ENCODE data around the gene ZNF37A. TPM values are rescaled to one million over a fixed set of nuclear protein-coding genes. Genes with fewer than 3 reads are reported as not detected.
"Not testable (repeated sequence)": the region's sequence is repeated elsewhere in the genome, so short reads cannot be mapped to it uniquely, and the experiment has no call there.

The ZNF37A gene
- total RNA-seq, 4 donors from 2014 or later: 20.3 to 27.6 (median 24.7) TPM

GRCh38 chr10:38070501-38070900, 23.6 kb upstream of the ZNF37A start:
- Histone ChIP-seq H3K27me3 (no peaks in the 10 kb centered on the region), H3K36me3 (no peaks in the 10 kb centered on the region), H3K4me3 (no peak overlapping the region), H3K4me1 (no peaks in the 10 kb centered on the region), H3K27ac (no peak overlapping the region), H3K9me3 (peaks cover 0 to 18% (median 0%) of the 10 kb centered on the region in 4 donors)
- DNase-seq (ENCODE audit: low spot score in 2 of 2): no peak
- TF ChIP-seq CTCF (IDR thresholded peaks at IDR 0.05): no peak
- TF ChIP-seq EP300 (IDR thresholded peaks at IDR 0.05): no peak
- no peak for TF ChIP-seq POLR2A (IDR thresholded peaks at IDR 0.05)
- 83 to 84% methylated on average over 8 of the region's 8 CpGs for WGBS, 2 donors

GRCh38 chr10:38072552-38072951, 21.6 kb upstream of the ZNF37A start:
- Histone ChIP-seq H3K36me3 (no peaks in the 10 kb centered on the region), H3K27me3 (no peaks in the 10 kb centered on the region), H3K27ac (no peak overlapping the region), H3K9me3 (peaks cover 0 to 14% (median 0%) of the 10 kb centered on the region in 4 donors), H3K4me3 (no peak overlapping the region), H3K4me1 (no peaks in the 10 kb centered on the region)
- TF ChIP-seq CTCF (IDR thresholded peaks at IDR 0.05) (no peak), EP300 (IDR thresholded peaks at IDR 0.05) (no peak), POLR2A (IDR thresholded peaks at IDR 0.05) (no peak)
- no peak for DNase-seq (ENCODE audit: low spot score in 2 of 2)

- H3K27me3 ChIP-seq: no peaks in the 10 kb centered on the region
- H3K27ac ChIP-seq: no peak overlapping the region
- 78 to 81% methylated on average over 2 of the region's 2 CpGs for WGBS, 2 donors
- no peaks in the 10 kb centered on the region for H3K36me3 ChIP-seq
- no peak overlapping the region for H3K4me3 ChIP-seq
- H3K9me3 ChIP-seq: peaks cover 0 to 10% (median 0%) of the 10 kb centered on the region in 4 donors
- no peak for TF ChIP-seq EP300 (IDR thresholded peaks at IDR 0.05)
- TF ChIP-seq CTCF (IDR thresholded peaks at IDR 0.05): no peak
- TF ChIP-seq POLR2A (IDR thresholded peaks at IDR 0.05): no peak
- no peak for DNase-seq (ENCODE audit: low spot score in 2 of 2)
- no peaks in the 10 kb centered on the region for H3K4me1 ChIP-seq
These were observed 17.4 kb upstream of the ZNF37A start for GRCh38 chr10:38076687-38077086.

- H3K9me3 ChIP-seq; DNase-seq (ENCODE audit: low spot score in 2 of 2); H3K27me3 ChIP-seq: not testable (repeated sequence)
- H3K36me3 ChIP-seq: peaks cover 4 to 30% (median 9%) of the 10 kb centered on the region in 3 donors
- 77 to 85% methylated on average over 15 of the region's 15 CpGs for WGBS, 2 donors
- H3K4me1 ChIP-seq: peaks cover 0 to 19% (median 6%) of the 10 kb centered on the region in 4 donors
- peak overlapping the region in 1 of 4 donors; percentile 88 for H3K27ac ChIP-seq
- H3K4me3 ChIP-seq: peak overlapping the region in 2 of 4 donors; percentile 77 to 91
These were observed 819 bp upstream of the ZNF37A start for GRCh38 chr10:38093318-38093717.

- no peak for DNase-seq (ENCODE audit: low spot score in 2 of 2)
- H3K4me1 ChIP-seq: peaks cover 0 to 19% (median 6%) of the 10 kb centered on the region in 4 donors
- TF ChIP-seq POLR2A (IDR thresholded peaks at IDR 0.05) (peak in 1 of 2 donors; percentile 54), EP300 (IDR thresholded peaks at IDR 0.05) (no peak), CTCF (IDR thresholded peaks at IDR 0.05) (no peak)
- no peaks in the 10 kb centered on the region for H3K27me3 ChIP-seq
- peaks cover 0 to 8% (median 0%) of the 10 kb centered on the region in 4 donors for H3K9me3 ChIP-seq
- H3K4me3 ChIP-seq: peak overlapping the region; percentile 43 to 91 (median 74)
- 13% methylated on average over 16 of the region's 16 CpGs for WGBS, 2 donors
- peaks cover 4 to 35% (median 9%) of the 10 kb centered on the region in 3 donors for H3K36me3 ChIP-seq
- peak overlapping the region in 3 of 4 donors; percentile 86 to 91 (median 88) for H3K27ac ChIP-seq
These were observed 350 bp upstream of the ZNF37A start for GRCh38 chr10:38093816-38094157.
